WI38 (cell line): ENCODE measurements around the gene CHST12.

Experiments
- H3K4me3 ChIP-seq: 2 replicates; pipeline ENCODE4 v1.5.1; 2011; ENCODE audit warnings: low read depth, mild to moderate bottlenecking, control low read depth, low read length
- TF ChIP-seq, protein P1 (sequence below): IDR thresholded peaks from 2 replicates; pipeline ENCODE4 v1.5.1; 2012; ENCODE audit warnings: low read depth, mild to moderate bottlenecking, control low read depth, low read length

The CHST12 gene

DNA sequence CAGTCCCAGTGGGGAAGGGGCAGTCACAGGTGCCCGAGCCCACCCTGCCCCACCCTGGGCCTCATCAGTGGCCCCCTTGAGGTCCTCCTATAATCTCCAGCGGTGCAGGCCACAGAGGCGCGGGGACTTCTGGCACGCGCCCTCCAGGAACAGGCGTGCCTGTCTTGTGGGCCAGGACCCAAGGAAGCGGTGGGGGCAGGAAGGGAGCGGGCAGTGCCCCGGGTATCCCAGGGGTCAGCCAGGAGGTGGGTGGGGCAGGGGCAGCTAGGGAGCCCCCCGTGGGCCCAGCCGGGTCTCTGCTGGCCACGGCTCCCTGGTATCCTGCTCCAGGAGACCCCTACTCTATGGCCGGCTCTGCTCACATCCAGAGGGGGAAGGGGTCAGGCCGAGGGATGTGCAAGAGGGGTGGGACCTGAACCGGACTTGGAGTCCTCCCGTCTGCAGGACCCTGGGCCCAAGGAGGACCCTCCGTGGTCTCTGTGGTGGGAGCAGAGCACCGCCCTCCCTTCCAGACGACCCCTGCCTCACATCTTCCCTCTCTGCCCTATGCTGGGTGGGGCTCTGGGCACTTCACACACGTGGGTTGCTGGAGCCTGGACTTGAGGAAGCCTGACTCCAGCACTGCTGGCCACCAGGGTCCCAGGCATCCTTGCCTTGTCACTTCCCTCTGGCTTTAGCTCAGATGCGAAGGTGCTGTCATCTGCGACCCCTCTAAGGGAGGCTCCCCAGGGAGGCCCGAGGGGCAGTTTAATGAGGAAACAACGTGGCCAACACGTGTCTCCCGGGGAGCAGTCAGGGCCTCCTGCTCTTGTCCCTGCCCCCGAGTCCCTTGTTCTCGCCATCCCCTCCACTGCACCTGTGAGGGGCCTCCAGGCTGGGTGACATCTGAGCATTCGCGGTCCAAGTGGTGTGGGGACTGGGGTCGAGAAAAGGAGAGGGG is 91.0 kb downstream of the CHST12 start:
- H3K4me3 ChIP-seq: no peak overlapping the region
- TF ChIP-seq, protein P1, sequence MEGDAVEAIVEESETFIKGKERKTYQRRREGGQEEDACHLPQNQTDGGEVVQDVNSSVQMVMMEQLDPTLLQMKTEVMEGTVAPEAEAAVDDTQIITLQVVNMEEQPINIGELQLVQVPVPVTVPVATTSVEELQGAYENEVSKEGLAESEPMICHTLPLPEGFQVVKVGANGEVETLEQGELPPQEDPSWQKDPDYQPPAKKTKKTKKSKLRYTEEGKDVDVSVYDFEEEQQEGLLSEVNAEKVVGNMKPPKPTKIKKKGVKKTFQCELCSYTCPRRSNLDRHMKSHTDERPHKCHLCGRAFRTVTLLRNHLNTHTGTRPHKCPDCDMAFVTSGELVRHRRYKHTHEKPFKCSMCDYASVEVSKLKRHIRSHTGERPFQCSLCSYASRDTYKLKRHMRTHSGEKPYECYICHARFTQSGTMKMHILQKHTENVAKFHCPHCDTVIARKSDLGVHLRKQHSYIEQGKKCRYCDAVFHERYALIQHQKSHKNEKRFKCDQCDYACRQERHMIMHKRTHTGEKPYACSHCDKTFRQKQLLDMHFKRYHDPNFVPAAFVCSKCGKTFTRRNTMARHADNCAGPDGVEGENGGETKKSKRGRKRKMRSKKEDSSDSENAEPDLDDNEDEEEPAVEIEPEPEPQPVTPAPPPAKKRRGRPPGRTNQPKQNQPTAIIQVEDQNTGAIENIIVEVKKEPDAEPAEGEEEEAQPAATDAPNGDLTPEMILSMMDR: no peak

DNA sequence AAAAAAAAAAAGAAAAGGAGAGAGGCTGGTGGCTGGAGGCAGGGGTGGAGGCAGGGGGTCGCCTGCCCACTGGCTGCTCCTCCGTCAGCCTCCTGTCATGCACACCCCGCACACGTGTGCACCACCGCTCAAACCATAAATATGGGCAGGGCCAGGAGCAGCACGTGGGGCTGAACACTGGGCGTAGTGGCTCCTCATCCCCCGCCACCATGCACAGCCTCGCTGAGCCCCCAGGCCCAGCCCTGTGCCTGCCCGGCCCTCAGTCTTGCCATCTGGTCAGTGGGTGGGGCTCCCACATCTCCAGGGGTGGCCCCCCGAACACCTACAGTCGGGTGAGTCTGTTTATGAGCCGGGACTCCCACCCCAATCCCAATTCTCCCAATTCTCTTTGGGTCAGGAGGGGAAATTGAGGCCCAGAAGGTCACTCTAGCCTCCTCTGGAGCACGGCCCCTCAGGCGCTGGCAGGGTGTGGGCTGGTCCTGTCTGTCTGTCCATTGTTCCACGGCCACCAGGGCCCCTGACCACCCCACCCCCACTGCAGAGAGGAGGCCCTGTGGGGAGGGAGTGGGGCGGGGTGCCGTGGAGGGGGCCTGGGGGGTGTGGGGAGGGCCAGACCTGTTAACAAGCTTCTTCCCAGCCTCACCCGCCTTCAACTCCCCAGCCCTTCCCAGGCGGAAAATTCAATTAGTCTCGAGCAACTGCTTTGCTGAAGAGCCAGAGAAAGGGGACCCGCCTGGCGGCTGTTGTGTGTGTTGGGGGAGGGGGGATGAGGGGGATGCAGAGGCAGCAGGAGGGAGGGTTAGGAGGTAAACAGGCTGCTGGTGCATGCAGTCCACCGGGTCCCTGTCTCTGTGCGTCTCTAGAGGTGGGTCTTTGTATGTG is 92.2 kb downstream of the CHST12 start:
- no peak overlapping the region for H3K4me3 ChIP-seq
- TF ChIP-seq, protein P1: no peak

DNA sequence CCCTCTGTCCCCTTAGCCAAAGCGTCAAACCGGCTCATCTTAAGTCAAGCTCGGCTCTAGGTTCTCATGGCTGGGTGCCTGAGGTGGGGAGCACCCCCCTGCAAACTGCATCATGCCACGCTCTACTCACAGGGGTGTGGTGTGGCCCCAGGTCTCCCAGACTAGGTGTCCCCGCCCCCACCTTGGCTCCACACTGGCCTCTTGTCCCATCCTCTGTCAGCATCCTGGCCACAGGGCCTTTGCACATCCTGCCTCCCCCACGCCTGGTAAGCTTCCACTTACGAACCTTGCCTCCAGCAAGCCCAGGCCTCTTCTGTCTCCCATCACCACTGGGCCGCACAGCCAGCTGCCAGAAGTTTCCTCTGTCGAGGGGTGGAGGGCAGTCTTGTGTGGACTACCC is 93.0 kb downstream of the CHST12 start:
- TF ChIP-seq, protein P1: no peak
- no peak overlapping the region for H3K4me3 ChIP-seq

DNA sequence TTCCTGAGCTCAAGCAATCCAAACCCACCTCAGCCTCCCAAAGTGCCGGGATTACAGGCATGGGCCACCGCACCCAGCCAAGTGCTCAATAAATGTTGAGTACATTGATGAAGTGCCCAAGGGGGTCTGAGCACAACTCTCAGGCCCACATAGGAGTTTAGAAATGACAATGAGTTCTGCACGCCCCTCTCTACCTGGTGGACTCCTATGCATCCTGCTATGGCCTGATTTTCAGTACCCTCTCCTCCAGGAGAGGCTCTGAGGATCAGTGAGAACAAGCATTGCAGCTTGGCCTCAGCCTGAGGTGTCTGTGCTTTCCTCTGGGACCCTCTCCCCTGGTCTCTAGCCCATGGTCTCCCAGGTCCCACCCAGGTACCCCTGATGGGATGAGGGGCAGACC is 93.7 kb downstream of the CHST12 start:
- no peak overlapping the region for H3K4me3 ChIP-seq
- TF ChIP-seq, protein P1: no peak

DNA sequence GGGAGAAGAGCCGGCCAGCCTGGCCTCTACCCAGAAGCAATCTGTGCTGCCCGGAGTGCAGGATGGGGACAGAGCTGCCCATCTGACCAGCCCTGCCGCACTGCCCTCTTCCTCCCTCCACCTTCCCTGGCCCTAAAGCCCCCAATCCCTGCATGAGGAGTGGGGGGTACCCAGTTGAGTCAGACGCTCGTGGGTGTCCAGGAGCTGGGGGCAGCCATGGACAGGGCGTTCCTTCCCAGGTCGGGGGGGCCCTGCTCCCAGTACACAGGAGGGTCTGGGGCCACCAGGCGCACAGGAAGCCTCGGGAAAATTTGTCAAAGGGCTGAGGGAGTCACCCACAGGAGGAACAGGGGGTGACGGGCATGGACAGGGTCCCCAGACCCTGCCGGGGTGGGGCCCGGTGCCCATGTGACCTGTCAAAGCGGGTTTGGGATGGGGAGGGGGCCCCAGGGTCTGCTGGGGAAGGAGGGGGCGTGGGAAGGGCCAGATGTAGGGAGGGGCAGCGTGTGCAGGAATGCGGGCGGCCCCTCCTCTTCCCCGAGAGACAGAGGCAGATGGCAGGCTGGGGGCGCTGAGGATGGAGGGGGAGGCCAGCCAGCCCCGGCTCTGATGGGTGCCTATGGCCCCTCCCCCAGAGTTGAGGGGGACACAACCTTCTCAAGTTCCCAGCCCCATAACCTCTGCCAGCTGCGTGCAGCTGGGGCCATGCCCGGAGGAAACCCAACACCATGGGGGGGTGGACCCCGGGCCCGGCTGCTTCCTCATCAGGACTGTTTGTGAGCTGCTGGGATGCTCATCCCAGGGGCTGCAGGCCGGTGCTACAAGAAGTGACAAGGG is 94.3 kb downstream of the CHST12 start:
- TF ChIP-seq, protein P1: no peak
- H3K4me3 ChIP-seq: no peak overlapping the region
